HG02870 (cell line): ENCODE measurements around the gene CFAP299.
A peak's percentile ranks its signal among the peaks of the same experiment; 100 is the strongest.
"Not testable (repeated sequence)": the region's sequence is repeated elsewhere in the genome, so short reads cannot be mapped to it uniquely, and the experiment has no call there.

Source experiments
- ATAC-seq: cut with Tn5 transposase; IDR thresholded peaks from one replicate; pipeline ENCODE4 v1.9.1; 2021; ENCODE audit warnings: mild to moderate bottlenecking, moderate library complexity; ENCODE audit not compliant: unreplicated experiment

CFAP299 gene

GRCh38 chr4:80335554-80336358, at the start of gene CFAP299:
Gene CFAP299 (plus strand): TSS chr4:80335730.
- peak; percentile 99 for ATAC-seq

GRCh38 chr4:80286451-80286850, 49.1 kb upstream of the CFAP299 start:
- ATAC-seq, result no peak

DNA sequence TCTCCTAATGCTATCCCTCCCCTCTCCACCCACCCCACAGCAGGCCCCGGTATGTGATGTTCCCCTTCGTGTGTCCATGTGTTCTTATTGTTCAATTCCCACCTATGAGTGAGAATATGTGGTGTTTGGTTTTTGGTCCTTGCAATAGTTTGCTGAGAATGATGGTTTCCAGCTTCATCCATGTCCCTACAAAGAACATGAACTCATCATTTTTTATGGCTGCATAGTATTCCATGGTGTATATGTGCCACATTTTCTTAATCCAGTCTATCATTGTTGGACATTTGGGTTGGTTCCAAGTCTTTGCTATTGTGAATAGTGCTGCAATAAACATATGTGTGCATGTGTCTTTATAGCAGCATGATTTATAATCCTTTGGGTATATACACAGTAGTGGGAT, 44.9 kb upstream of the CFAP299 start:
- not testable (repeated sequence) for ATAC-seq

- no peak for ATAC-seq
Observed at GRCh38 chr4:80294206-80294605, 41.3 kb upstream of the CFAP299 start.

GRCh38 chr4:80295336-80295735, 40.2 kb upstream of the CFAP299 start:
- ATAC-seq, result no peak

- no peak for ATAC-seq
Observed at GRCh38 chr4:80295826-80296225, 39.7 kb upstream of the CFAP299 start.

DNA sequence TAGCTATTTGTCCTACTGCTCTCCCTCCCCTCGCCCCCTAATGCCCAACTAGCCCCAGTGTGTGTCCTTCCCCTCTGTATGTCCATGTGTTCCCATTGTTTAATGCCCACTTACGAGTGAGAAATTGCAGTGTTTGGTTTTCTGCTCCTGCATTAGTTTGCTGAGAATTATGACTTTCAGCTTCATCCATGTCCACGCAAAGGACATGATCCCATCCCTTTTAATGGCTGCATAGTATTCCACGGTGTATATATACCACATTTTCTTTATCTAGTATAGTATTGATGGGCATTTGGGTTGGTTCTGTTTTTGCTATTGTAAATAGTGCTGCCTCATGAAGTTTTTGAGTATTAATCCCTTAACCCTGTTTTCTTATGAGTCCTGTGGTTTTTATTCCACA, 33.6 kb upstream of the CFAP299 start:
- ATAC-seq, result no peak

- ATAC-seq, result no peak
Observed at GRCh38 chr4:80302616-80303223, 32.8 kb upstream of the CFAP299 start.

- ATAC-seq, result no peak
Observed at GRCh38 chr4:80305466-80305865, 30.1 kb upstream of the CFAP299 start.

DNA sequence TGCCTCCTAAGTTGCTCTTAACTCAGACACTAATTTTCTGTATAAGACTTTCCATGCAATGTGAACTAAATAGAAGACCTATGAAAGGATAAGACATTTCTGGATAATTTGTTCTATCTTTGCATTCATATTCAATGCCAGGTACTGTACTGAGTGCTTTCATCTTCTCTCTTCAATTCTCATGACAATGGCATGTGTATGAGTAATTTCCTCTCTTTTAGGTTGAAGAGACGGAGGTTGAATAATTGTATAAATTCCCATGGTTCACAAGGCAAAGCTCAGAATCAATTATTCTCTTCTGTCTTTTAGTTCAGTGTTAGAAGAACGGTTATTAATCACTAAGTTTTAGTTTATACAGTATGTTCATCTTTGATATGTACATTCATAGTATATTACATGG, 29.3 kb upstream of the CFAP299 start:
- ATAC-seq, result no peak

GRCh38 chr4:80307183-80307735, 28.3 kb upstream of the CFAP299 start:
- no peak for ATAC-seq

DNA sequence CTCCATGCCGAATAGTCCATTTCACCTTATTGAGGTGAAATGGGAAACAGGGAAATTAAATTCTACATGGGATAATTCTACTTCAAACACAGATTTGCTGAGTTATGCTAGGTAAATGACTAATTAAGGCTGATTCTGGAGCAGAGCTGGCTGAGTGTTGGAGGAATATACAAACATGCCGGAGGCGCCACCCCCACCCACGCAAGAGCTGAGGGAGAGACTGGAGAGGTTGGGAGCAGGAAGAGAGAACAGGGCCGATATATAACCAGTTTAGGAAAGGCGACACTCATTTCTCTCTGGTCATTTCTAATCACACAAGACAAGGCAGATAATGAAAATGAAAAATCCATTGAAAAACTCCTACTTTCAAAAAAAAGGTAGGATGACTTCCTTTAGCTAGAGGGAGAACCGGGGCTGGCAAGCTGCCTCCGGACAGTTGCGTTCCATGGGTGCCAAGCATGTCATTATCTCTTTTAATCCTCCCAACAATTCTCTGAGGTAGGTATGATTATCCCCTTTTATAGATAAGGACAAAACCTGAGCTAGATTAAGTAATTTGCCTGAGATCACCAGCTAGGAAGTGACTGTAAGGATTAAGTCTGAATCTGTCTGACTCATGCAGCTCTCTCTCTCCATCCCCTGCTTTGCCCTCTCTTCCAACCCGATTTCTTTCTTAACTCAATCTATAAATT, 27.6 kb upstream of the CFAP299 start:
- no peak for ATAC-seq

DNA sequence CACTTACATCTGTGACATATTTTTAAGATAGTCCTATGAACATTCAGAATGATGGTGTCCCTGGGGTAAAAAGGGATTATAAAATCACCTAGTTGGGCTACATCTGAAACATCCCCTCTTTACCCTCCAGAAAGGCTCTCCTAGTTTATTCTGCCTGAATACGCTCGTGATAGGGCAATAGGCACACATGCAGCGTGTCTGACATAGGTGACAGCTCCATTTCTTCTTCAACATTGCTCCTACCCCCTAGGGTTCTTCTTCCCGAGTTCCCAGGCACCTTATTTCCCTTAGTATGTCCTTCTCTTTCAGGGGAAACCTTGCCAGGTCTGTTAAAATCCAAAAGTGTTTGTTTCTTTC, 27.1 kb upstream of the CFAP299 start:
- no peak for ATAC-seq

- ATAC-seq, result no peak
Observed at GRCh38 chr4:80309294-80310004, 26.1 kb upstream of the CFAP299 start.

GRCh38 chr4:80311130-80311529, 24.4 kb upstream of the CFAP299 start:
- ATAC-seq, result no peak

- ATAC-seq, result no peak
Observed at GRCh38 chr4:80312124-80312523, 23.4 kb upstream of the CFAP299 start.

- no peak for ATAC-seq
Observed at GRCh38 chr4:80313627-80314026, 21.9 kb upstream of the CFAP299 start.

DNA sequence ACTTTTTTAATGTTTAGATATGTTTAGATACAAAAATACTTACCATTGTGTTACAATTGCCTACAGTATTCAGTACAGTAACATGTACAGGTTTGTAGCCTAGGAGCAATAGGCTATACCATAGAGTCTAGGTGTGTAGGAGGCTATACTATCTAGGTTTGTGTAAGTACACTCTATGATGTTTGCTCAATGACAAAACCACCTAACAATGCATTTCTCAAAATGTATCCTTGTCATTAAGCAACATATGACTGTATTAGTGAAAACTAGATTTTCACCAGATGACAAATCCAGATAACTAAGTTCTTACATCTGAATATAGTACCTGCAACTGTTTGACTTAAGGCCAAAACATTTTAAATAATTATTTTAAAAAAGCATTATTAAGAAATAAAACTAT, 19.7 kb upstream of the CFAP299 start:
- ATAC-seq, result not testable (repeated sequence)

DNA sequence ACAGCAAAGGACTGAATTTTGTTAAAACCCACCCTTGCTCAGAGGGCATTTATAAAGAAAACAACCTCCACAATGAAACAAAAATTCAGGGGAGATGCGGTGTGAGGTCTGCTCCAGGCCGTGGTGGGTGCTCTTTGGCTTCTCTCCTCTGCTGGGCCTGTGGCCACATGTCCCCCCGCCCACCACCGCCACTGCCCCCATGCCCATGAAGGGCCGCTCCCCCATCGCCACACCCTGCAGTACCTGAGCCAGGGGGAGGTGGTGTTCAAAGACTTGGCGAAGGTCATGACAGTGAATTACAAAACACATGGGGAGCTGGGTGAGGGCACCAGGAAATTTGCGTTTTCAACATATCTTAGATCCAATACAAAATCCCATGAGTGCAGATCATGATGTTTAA, 14.2 kb upstream of the CFAP299 start:
- ATAC-seq, result no peak

- ATAC-seq, result no peak
Observed at GRCh38 chr4:80321776-80322175, 13.8 kb upstream of the CFAP299 start.

- no peak for ATAC-seq
Observed at GRCh38 chr4:80322716-80323115, 12.8 kb upstream of the CFAP299 start.
